SK-N-SH (cell line): Measurements from ENCODE around the gene ZSCAN5C. TPM values are rescaled to one million over a fixed set of nuclear protein-coding genes. Genes with fewer than 3 reads are reported as not detected.
"Not testable (repeated sequence)": the region's sequence is repeated elsewhere in the genome, so short reads cannot be mapped to it uniquely, and the experiment has no call there.

ENCODE experiments used
- CTCF ChIA-PET: fragments of 300-600, 350-600 bp; formaldehyde crosslinking; extraction: SDS; loops from one replicate; lab custom pipeline; 2021; lab: Yijun Ruan, JAX
- POLR2A ChIA-PET: fragments of 350-600 bp; sonication (Branson Sonifier 250); formaldehyde crosslinking; extraction: SDS; loops from one replicate; lab custom pipeline; 2020; ENCODE audit warnings: antibody characterized with exemption, inconsistent platforms; lab: Yijun Ruan, JAX
- DNase-seq: peaks from one replicate; pipeline ENCODE4 v3.0.0; 2012
- H2AFZ ChIP-seq: fragments of 200-600 bp; sonication (generic); 2 replicates; pipeline ENCODE4 v1.8.1; 2016; ENCODE audit warnings: antibody characterized with exemption, mild to moderate bottlenecking, low read depth
- H3F3A ChIP-seq: fragments of 200-600 bp; sonication (generic); replicated peaks from 2 replicates; pipeline ENCODE3; 2016; ENCODE audit warnings: antibody characterized with exemption, mild to moderate bottlenecking; ENCODE audit not compliant: insufficient read depth
- H3K27ac ChIP-seq, 2 experiments: fragments of 200-500 bp in 1 of 2; fragments of 200-600 bp in 1 of 2; sonication (Bioruptor generic) in 1 of 2; sonication (generic), shearing (Covaris generic) in 1 of 2; 2 replicates each; pipeline versions ENCODE4 v1.5.1 to v1.6.1; 2014 to 2016; ENCODE audit warnings: low read depth in 2 of 2, inconsistent platforms in 1 of 2, low read length in 1 of 2, mild to moderate bottlenecking in 1 of 2, mixed read lengths in 1 of 2
- H3K27me3 ChIP-seq: fragments of 200-600 bp; sonication (generic), shearing (Covaris generic); 2 replicates; pipeline ENCODE4 v1.6.1; 2016; ENCODE audit warnings: mixed run types; ENCODE audit not compliant: insufficient read depth
- H3K36me3 ChIP-seq, 2 experiments: fragments of 200-500 bp in 1 of 2; fragments of 200-600 bp in 1 of 2; sonication (Bioruptor generic) in 1 of 2; sonication (generic) in 1 of 2; replicated peaks in 1 of 2; 2 replicates each; pipeline versions ENCODE3 to v1.5.1; 2014 to 2016; ENCODE audit warnings: low read length in 1 of 2, mild to moderate bottlenecking in 1 of 2; ENCODE audit not compliant: insufficient read depth in 2 of 2, control insufficient read depth in 1 of 2
- H3K4me1 ChIP-seq, 2 experiments: fragments of 200-500 bp in 1 of 2; fragments of 200-600 bp in 1 of 2; sonication (Bioruptor generic) in 1 of 2; sonication (generic), shearing (Covaris generic) in 1 of 2; 2 replicates each; pipeline versions ENCODE4 v1.5.1 to v1.6.1; 2014 to 2016; ENCODE audit warnings: low read depth in 1 of 2, low read length in 1 of 2, mixed run types in 1 of 2; ENCODE audit not compliant: insufficient read depth in 2 of 2, control insufficient read depth in 1 of 2
- H3K4me2 ChIP-seq: fragments of 200-600 bp; sonication (generic), shearing (Covaris generic); 2 replicates; pipeline ENCODE4 v1.6.1; 2017; ENCODE audit warnings: mixed run types
- H3K4me3 ChIP-seq, 2 experiments: fragments of 200-500 bp in 1 of 2; fragments of 200-600 bp in 1 of 2; sonication (Bioruptor generic) in 1 of 2; sonication (generic), shearing (Covaris generic) in 1 of 2; 2 replicates each; pipeline versions ENCODE4 v1.5.1 to v1.8.1; 2014 to 2016; ENCODE audit warnings: low read depth in 2 of 2, inconsistent platforms in 1 of 2, low read length in 1 of 2, mild to moderate bottlenecking in 1 of 2, mixed read lengths in 1 of 2, moderate library complexity in 1 of 2
- H3K79me2 ChIP-seq: fragments of 200-600 bp; sonication (generic); 2 replicates; pipeline ENCODE4 v1.8.1; 2017; ENCODE audit warnings: mild to moderate bottlenecking; ENCODE audit not compliant: insufficient read depth
- H3K9ac ChIP-seq: fragments of 200-600 bp; sonication (generic); 2 replicates; pipeline ENCODE4 v1.6.1; 2017; ENCODE audit warnings: mixed run types
- H3K9me2 ChIP-seq: fragments of 200-600 bp; sonication (generic); 2 replicates; pipeline ENCODE4 v1.6.1; 2017; ENCODE audit warnings: mixed run types
- H3K9me3 ChIP-seq: fragments of 200-600 bp; sonication (generic); 2 replicates; pipeline ENCODE4 v1.6.1; 2017; ENCODE audit warnings: mixed run types, mild to moderate bottlenecking, moderate library complexity
- H4K20me1 ChIP-seq: fragments of 200-600 bp; sonication (generic); 2 replicates; pipeline ENCODE4 v1.6.1; 2017; ENCODE audit warnings: mild to moderate bottlenecking, mixed run types; ENCODE audit not compliant: insufficient read depth
- CHD2 ChIP-seq: fragments of 150-350 bp; IDR thresholded peaks from 2 replicates; pipeline ENCODE4 v1.6.1; 2018; ENCODE audit warnings: low read length; ENCODE audit not compliant: partially characterized antibody
- CTCF ChIP-seq: fragments of 200-600 bp; sonication (generic); IDR thresholded peaks from 2 replicates; pipeline ENCODE4 v1.6.1; 2017; ENCODE audit warnings: antibody characterized with exemption, mild to moderate bottlenecking, moderate library complexity
- FOSL2 ChIP-seq: IDR thresholded peaks from 2 replicates; pipeline ENCODE4 v1.4.0; 2012; ENCODE audit warnings: low read depth, mild to moderate bottlenecking, moderate library complexity, borderline replicate concordance
- GABPA ChIP-seq: IDR thresholded peaks from 2 replicates; pipeline ENCODE4 v1.4.0; 2012; ENCODE audit warnings: low read depth, mild to moderate bottlenecking
- JUND ChIP-seq: IDR thresholded peaks from 2 replicates; pipeline ENCODE4 v1.4.0; 2012
- SIN3A ChIP-seq: IDR thresholded peaks from 2 replicates; pipeline ENCODE4 v1.6.1; 2012; ENCODE audit warnings: low read depth, mild to moderate bottlenecking, low read length, moderate library complexity, borderline replicate concordance
- TCF12 ChIP-seq: IDR thresholded peaks from 2 replicates; pipeline ENCODE4 v1.4.0; 2012
- WGBS: methylation state at CpG from one replicate; pipeline ENCODE4 v1.1.6; 2017; ENCODE audit warnings: low lambda C conversion rate; 5-methylcytosine and 5-hydroxymethylcytosine counted together
- polyA plus RNA-seq, 3 experiments: library from polyadenylated mRNA; depleted of rRNA; stranded (reverse); fragments of >200 nt; gene quantifications; 2 replicates each; pipeline ENCODE4 v1.2.3, GENCODE V29; 2012

ZSCAN5C gene
- polyA plus RNA-seq, 1 of the 3 experiments (the other 2 are of a cell fraction), result not detected

DNA sequence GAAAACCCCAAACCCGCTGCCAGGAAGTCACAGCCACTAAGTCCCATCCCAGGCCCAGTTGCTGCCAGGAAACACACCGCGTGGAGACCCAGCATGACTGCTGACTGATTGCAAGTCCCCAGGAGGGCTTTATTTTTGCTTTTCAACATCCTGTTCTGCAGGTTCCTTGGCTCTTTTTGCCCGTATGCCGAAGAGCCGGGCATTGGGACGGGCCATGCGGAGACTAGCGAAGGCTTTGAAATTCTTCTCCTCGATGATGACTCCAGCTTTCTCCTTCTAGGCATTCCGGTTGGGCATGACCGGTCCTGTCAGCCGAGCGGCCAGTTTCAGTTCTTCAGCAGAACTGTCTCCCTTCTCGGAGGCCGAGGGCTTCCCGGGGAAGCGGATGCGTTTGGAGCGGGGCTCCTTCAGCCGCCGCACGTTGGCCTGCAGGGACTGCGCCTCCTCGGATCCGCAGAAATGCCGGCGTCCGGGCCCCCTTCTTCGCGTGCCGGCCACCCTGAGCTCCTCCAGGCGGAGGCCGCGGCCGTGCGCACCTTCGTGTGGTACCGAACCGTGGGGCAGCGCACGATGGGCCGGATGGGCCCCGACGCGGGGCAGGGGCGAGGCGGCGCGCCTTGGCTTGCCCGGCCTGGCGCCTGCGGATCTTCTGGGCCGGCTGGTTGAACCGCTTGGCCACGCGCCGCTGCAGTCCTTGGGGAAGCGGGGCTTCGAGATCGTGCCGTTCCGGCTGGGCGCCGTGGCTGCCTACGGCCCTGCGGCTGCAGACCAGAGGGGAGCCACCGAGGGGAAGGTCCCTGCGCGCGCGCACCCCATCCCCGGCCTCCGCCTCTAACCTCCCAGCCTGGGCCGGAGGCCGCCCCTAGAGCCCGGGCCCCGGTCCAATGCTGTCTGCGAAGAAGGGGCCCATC lies 15.2 kb downstream of the ZSCAN5C start:
- WGBS, result 54% methylated on average over 17 of the region's 79 CpGs

DNA sequence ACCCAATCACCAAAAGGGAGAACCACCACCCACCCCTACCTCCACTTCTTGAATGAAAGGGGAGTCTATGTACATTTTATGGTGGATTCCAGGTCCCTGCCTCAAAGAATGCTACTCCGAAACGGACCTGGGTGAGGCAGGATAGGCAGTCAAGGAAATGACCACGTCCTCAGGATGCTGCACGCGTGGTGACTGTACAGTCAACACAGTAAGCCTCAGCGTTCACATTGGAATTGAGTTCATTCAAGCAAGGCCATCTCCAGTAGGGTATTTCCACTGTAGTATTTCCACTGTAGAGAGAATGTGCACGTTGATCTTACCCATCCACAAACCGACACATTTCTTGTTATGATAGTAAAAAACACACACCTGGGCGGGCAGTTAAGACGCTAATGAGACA lies 16.9 kb downstream of the ZSCAN5C start:
- Histone ChIP-seq H3K27ac (no peak overlapping the region), H3K79me2 (no peaks in the 10 kb centered on the region), H3F3A (no peaks in the 10 kb centered on the region), H3K27me3 (no peaks in the 10 kb centered on the region), H3K4me3 (no peak overlapping the region), H3K4me1 (no peaks in the 10 kb centered on the region), H3K9me2 (no peaks in the 10 kb centered on the region)
- POLR2A ChIA-PET, result no interaction called here
- DNase-seq, result no peak
- TF ChIP-seq GABPA, result no peak
- TF ChIP-seq FOSL2, result no peak
- TF ChIP-seq, all 33 proteins: peak for 0
- CTCF ChIA-PET, result no interaction called here
- no peaks in the 10 kb centered on the region for H4K20me1 ChIP-seq
- H3K9me3 ChIP-seq, result no peaks in the 10 kb centered on the region
- H2AFZ ChIP-seq, result no peak overlapping the region
- H3K9ac ChIP-seq, result no peak overlapping the region
- H3K36me3 ChIP-seq, result no peaks in the 10 kb centered on the region
- 83% methylated on average over 10 of the region's 10 CpGs for WGBS
- H3K4me2 ChIP-seq, result no peak overlapping the region

More for the DNA sequence above, 15.2 kb downstream of the ZSCAN5C start:
- Histone ChIP-seq H3K4me3 (0 out of 4 replicates have a peak overlapping the region, but pooled peaks of 1 of the 2 experiments have one; percentile 2), H3K27me3 (no peaks in the 10 kb centered on the region; the same call in 1 of the 2 replicates), H4K20me1 (no peaks in the 10 kb centered on the region), H3F3A (no peaks in the 10 kb centered on the region), H3K9me2 (no peaks in the 10 kb centered on the region), H2AFZ (no peak overlapping the region), H3K9ac (no peak overlapping the region), H3K9me3 (no peaks in the 10 kb centered on the region), H3K36me3 (no peaks in the 10 kb centered on the region), H3K4me2 (no peak overlapping the region), H3K27ac (no peak overlapping the region), H3K79me2 (no peaks in the 10 kb centered on the region), H3K4me1 (no peaks in the 10 kb centered on the region)
- DNase-seq, result peak; percentile 39
- POLR2A ChIA-PET, result no interaction called here
- CTCF ChIA-PET, result no interaction called here
- TF ChIP-seq SIN3A (no peak), CHD2 (no peak), TCF12 (no peak), JUND (no peak)

GRCh38 chr19:56221442-56221841 lies 19.4 kb downstream of the ZSCAN5C start:
- CTCF ChIA-PET, result interaction anchor here (0.9 to 1.2 kb wide), 4 partner anchors 11 to 140 kb away, joined by 3 to 4 read pairs (median 3); no protein-coding TSS in a partner anchor
- 79% methylated on average over 9 of the region's 9 CpGs for WGBS
- H3K4me1 ChIP-seq, H3K27ac ChIP-seq, POLR2A ChIA-PET, H3K79me2 ChIP-seq, H3K27me3 ChIP-seq, H2AFZ ChIP-seq, H3K9ac ChIP-seq, H3K9me2 ChIP-seq, H4K20me1 ChIP-seq, H3K36me3 ChIP-seq, H3K4me2 ChIP-seq, DNase-seq, H3K4me3 ChIP-seq, H3K9me3 ChIP-seq, H3F3A ChIP-seq: not testable (repeated sequence)
- TF ChIP-seq CTCF, result peak; percentile 36; the same call in 1 of the 2 replicates
